Measurements from ENCODE around the gene MYH3.

Gene MYH3

DNA sequence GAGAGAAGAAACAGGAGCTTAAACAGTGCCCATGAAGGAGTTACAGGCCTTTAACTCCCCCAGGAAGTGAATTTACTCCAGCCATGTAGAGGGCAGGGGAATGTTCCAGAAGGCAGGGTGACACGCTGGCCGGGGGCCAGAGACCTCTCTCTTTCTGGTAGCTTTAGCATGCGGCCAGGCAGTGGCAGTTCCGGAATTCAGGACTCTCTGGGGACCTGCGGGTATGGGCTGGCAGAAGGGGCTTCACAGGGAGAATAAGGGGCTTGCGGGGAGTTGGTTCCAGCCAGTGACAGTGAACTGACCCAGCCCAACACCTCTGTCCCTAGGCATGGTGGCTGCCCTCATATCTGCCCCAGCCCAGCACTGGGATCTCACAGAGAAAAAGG is 40.0 kb downstream of the MYH3 start:
- no peaks in the 10 kb centered on the region for H3K9me3 Mint-ChIP-seq
- no peak for DNase-seq
- H3K27me3 Mint-ChIP-seq (ENCODE audit: low read depth, poor library complexity) = peaks cover 6% of the 10 kb centered on the region

GRCh38 chr17:10616502-10617119 is 40.5 kb downstream of the MYH3 start:
- Mint-ChIP-seq H3K27me3 (ENCODE audit: low read depth, poor library complexity) (peaks cover 6% of the 10 kb centered on the region), H3K4me3 (no peak overlapping the region), H3K36me3 (ENCODE audit: low read depth) (no peaks in the 10 kb centered on the region), H3K9me3 (no peaks in the 10 kb centered on the region), H3K27ac (no peak overlapping the region), H3K4me1 (peaks cover 36% of the 10 kb centered on the region)
- peak; percentile 99 for TF ChIP-seq CTCF (IDR thresholded peaks at IDR 0.05)
- peak; percentile 93 for DNase-seq

More for the DNA sequence above, 40.0 kb downstream of the MYH3 start:
- no peak for TF ChIP-seq CTCF (IDR thresholded peaks at IDR 0.05)
- no peaks in the 10 kb centered on the region for H3K36me3 Mint-ChIP-seq (ENCODE audit: low read depth)
- H3K27ac Mint-ChIP-seq = no peak overlapping the region
- H3K4me3 Mint-ChIP-seq = no peak overlapping the region
- H3K4me1 Mint-ChIP-seq = peaks cover 34% of the 10 kb centered on the region

GRCh38 chr17:10614536-10615155 is 42.5 kb downstream of the MYH3 start:
- Mint-ChIP-seq H3K27me3 (ENCODE audit: low read depth, poor library complexity) (peaks cover 2% of the 10 kb centered on the region), H3K27ac (no peak overlapping the region), H3K4me3 (no peak overlapping the region), H3K4me1 (peaks cover 46% of the 10 kb centered on the region), H3K9me3 (peaks cover 3% of the 10 kb centered on the region), H3K36me3 (ENCODE audit: low read depth) (no peaks in the 10 kb centered on the region)
- peak; percentile 72 for DNase-seq
- peak; percentile 84 for TF ChIP-seq CTCF (IDR thresholded peaks at IDR 0.05)

GRCh38 chr17:10613775-10614513 is 43.2 kb downstream of the MYH3 start:
- peaks cover 3% of the 10 kb centered on the region for H3K9me3 Mint-ChIP-seq
- H3K4me3 Mint-ChIP-seq = no peak overlapping the region
- H3K4me1 Mint-ChIP-seq = peaks cover 46% of the 10 kb centered on the region
- no peaks in the 10 kb centered on the region for H3K27me3 Mint-ChIP-seq (ENCODE audit: low read depth, poor library complexity)
- TF ChIP-seq CTCF (IDR thresholded peaks at IDR 0.05) = no peak
- H3K36me3 Mint-ChIP-seq (ENCODE audit: low read depth) = no peaks in the 10 kb centered on the region
- no peak overlapping the region for H3K27ac Mint-ChIP-seq
- no peak for DNase-seq

DNA sequence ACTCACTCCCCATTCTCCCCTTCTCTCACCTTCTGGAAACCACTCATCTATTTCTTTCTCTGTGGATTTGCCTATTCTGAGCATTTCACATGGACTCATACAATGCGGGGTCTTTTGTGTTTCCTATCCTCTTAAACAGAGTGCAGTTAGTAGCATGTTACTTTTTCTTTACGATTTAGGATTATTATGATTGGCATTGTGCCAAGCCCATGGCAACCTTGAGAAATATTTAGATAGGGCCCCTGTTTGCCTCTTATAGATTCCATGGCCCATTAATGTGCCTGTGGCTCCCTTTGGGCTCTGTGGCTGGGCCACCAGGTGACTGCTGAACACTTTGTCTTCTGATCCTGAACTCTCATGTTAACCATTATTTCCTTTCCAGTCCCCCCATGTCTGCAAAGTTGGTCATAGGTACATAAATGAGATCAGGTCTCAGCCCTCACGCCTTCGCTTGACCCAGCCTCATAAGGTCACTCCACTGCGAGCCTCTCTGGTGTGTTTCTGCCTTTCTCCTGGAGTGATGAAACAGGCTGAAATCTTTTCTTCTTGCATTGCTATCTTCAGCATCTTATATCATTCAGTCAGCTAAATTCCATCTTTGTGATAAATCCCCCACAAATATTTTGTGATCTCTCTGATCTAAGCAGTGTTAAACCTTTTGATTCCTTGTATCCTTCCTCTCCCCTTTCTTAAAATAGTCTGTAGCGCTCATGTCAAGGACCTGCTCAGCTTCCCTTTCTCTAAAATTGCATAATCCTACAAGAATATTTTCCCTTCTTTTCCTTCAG is 44.0 kb downstream of the MYH3 start:
- TF ChIP-seq CTCF (IDR thresholded peaks at IDR 0.05) = no peak
- Mint-ChIP-seq H3K36me3 (ENCODE audit: low read depth) (no peaks in the 10 kb centered on the region), H3K4me1 (peaks cover 45% of the 10 kb centered on the region), H3K27ac (no peak overlapping the region), H3K9me3 (peaks cover 3% of the 10 kb centered on the region), H3K27me3 (ENCODE audit: low read depth, poor library complexity) (no peaks in the 10 kb centered on the region), H3K4me3 (no peak overlapping the region)
- DNase-seq = no peak

Data from nephron progenitor cell (in vitro differentiated cells).